NOMO-1 (cell line): Measurements from ENCODE around the gene SNX24.
"Not testable (repeated sequence)": the region's sequence is repeated elsewhere in the genome, so short reads cannot be mapped to it uniquely, and the experiment has no call there.

Source experiments
- DNase-seq, 2 experiments: peaks; one replicate each; lab custom pipeline; 2025; ENCODE audit not compliant: unreplicated experiment in 2 of 2; lab: John Stamatoyannopoulos, UW

The SNX24 gene

DNA sequence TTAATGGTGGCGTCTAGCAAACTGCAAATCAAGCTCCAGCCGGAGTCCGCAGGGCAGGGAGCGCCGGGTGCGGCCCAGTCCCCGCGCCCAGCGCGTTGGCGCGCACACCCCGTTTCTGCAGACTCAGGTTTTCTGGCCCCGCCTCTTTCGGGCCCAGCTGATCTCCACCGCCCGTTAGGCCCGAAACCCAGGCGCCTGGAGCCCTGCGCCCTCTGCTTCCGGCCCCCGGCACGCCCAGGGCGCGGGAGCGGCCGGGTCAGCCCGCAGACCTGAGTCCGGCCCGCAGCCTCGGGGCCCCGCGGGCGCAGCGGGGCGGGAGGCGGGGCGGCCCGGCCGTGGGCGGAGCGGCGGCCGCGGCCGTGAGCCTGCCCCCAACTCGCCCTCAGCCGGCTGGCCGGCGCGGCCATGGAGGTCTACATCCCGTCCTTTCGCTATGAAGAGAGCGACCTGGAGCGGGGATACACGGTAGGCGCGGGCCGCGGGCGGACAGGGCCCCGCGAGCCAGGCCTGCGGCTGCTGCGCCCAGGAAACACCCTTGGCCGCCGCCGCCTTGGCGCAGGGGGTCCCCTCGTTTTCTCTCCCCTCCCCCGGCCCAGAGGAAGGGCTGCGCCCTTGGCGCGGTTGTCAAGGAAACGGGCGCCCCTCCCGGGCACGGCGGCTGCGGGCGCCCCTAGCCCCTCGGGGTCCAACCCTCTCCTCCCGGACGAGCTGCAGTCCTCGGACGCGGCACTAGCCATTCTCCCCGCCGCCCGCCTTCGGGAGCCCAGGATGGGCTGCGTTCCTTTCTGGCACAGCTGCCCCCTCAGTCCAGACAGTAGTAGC, at the start of gene SNX24:
Gene SNX24, plus strand, starts transcription at position 385 of the 822 bp plus-strand sequence. Its CDS starts 21 bp downstream, at position 406.
- DNase-seq = peak; percentile 62 to 89

GRCh38 chr5:122805481-122805880, 39.9 kb upstream of the SNX24 start:
- no peak for DNase-seq

DNA sequence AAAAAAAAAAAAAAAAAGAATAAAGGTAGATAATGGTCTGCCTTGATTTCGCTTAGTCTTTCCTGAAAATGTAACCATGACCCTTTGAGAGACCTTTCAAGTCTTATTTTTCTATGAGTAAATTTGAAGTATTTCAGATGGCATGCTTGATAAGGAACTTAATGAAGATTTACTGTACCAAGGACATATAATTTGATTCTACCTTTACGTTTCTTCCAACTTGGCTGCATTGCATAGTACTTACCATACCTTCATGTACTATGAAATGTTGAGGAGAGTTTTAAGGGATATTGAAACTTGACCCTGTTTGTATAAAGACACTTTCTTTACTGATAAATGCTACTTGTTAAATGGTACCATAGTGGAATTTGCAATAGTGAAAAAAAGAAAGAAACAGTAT, 35.0 kb upstream of the SNX24 start:
- DNase-seq = no peak

- no peak for DNase-seq
Measured at GRCh38 chr5:122815218-122815767, 30.1 kb upstream of the SNX24 start.

DNA sequence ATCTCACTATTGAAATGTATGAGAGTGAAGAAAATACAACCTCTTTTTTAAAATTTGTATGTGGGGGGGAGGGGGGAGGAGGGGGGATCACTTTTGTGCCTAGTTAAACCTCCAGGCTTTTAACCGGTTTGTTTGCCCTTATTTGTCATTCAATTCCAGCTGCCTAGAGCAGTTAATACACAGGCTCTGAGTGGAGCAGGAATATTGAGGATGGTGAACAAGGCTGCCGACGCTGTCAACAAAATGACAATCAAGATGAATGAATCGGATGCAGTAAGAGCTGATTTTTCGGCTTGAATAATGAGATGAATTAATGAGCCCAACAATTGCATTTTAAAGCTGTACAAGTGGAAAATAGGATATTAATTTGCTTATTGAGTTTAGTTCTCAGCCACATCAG, 28.7 kb upstream of the SNX24 start:
- no peak for DNase-seq

DNA sequence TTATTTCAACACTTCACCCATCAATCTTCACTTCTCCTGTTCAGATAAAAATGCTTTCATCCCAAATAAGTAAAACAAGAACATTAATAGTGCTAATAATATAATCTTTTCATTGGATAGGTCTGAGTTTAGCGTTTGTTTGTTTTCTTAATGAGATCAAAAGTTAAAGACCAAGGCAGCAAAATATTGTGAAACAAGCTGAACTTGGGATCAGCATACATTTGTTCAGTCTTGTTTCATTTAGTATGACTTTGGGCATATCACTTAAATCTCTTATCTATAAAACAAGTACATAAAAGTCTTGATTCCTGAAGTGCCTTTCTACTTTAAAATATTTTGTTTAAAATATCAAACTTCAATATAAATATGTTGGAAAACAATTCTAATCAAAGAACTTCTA, 13.4 kb upstream of the SNX24 start:
- no peak for DNase-seq

- DNase-seq = no peak
Measured at GRCh38 chr5:122835681-122836080, 9.7 kb upstream of the SNX24 start.

- DNase-seq = no peak
Measured at GRCh38 chr5:122836947-122837346, 8.5 kb upstream of the SNX24 start.

- DNase-seq = no peak
Measured at GRCh38 chr5:122839731-122840130, 5.7 kb upstream of the SNX24 start.

DNA sequence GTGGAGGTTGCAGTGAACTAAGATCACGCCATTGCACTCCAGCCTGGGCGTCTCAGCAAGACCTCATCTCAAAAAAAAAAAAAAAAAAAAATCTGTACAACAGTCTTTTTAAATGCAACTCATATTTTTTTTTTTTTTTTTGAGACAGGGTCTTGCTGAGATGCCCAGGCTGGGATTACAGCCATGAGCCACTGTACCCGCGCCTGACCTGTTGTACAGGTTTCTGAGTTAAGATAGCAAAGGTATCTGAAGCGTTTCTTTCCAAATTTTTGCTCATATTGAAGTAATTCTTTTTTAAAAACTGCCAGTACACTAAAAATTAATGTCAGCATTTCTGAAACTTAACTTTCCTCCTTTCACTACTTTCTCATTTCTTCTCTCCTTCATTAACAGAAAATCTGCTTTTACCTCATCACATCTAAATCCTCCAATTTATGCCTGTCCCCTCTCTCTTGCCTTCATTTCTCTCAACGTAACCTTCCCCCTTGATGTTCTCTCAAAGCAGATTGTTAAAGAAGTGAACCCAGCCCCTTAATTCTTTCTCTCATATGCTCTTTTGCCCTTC, 3.3 kb upstream of the SNX24 start:
- no peak for DNase-seq

DNA sequence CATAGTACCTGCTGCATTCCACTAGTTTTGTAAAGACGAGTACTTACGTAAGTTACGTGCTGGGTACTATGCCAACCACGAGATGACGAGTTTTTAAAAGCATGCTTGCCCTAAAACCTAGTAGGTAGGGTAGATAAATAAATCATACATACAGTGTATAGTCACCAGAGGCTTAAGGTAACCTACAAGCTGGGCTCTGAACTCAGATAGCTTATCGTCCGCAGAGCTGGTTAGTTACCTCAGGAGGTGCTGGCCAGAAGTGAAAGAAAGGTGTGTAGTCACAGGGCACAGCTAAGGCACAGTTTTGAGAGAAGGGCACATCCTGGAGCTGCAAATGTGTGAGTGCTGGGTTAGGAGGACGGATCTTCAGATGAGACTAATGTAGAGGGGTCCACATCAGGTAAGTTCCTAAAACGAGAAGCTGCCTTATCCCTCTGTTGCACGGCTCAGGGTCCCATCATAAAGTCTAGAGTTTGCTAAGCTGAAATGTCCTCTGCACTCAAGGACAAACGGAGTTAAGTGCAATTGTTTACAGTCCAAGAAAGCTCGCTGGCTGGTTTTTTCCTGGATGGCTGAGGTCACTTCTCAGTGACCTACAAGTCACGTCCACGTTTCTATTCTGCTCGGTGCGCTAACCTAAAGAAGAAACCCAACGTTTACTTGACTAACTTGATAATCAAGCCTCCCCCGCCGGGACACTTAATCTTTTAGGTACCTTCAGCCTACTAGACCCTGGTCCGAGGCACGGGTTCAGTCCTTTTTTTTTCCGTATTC, 1.1 kb upstream of the SNX24 start:
- no peak for DNase-seq

- no peak for DNase-seq
Measured at GRCh38 chr5:122844910-122845228, 544 bp upstream of the SNX24 start.

DNA sequence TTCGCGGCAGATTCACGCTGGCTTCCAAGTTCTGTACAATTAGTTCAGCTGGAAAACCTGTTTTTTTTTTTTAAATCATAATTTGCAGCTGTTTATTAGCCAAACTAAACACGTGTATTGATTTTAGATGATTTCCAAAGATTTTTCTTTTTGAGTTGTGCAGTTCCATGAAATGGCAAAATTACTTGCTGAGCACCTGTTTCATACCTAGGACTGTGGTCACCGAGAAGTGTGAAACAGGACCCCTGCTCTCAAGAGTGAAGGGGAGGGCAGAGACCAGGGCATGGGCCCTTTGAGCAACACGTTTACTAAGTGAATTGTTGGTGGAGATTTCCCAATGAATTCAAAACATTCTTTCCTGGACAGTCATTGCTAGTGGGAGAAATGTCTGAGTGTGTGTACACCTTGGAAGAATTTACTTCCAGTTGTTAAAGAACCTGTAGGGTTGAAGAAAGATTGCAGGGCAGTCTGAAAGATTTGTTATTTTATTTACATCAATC, 688 bp downstream of the SNX24 start:
- no peak for DNase-seq

GRCh38 chr5:122847687-122848081, 2.3 kb downstream of the SNX24 start:
- DNase-seq = no peak

GRCh38 chr5:122849771-122850170, 4.4 kb downstream of the SNX24 start:
- DNase-seq = peak in 1 of 2 experiments; percentile 54

DNA sequence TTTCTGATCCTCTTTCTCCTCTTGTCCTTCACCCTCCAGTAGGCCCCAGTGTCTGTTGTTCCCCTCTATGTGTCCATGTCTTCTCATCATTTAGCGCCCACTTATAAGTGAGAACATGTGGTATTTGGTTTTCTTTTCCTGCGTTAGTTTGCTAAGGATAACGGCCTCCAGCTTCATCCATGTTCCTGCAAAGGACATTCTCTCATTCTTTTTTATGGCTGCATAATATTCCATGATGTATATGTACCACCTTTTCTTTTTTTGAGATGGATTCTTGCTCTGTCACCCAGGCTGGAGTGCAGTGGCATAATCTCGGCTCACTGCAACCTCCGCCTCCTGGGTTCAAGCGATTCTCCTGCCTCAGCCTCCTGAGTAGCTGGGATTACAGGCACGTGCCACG, 12.1 kb downstream of the SNX24 start:
- DNase-seq = not testable (repeated sequence)

DNA sequence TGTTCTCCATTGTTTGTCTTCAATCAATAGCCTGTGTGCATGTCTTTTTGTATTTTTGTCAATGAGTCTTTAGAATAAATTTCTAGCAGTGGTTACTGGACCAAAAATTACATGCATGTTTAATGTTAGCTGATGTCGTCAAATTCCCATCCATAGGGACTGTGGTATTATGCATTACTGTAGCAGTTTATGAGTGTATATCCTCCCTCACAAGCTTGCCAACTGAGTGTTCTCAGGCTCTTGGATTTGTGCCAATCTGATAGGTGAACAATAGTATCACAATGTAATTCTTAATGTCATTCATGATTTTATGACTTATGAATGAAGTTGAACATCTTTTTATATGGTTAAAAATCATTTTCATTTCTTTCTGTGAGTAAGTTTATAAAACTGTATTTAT, 13.0 kb downstream of the SNX24 start:
- DNase-seq = no peak

DNA sequence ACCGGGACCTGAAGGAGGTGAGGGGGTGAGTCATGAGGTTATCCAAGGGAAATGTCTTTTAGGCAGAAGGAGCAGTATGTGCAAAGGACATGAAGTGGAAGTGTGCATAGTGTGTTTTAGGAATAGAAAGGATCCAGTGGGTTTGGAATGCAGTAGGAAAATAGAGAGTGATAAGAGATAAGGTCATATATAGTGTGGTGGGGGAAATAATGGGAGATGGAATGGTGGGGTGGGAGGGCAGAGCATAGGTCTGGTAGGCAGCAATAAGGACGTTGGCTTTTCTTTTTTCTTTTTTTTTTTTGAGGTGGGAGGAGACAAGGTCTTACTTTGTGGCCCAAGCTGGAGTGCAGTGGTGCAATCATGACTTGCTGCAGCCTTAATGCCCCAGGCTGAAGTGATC, 17.8 kb downstream of the SNX24 start:
- DNase-seq = no peak

- no peak for DNase-seq
Measured at GRCh38 chr5:122863721-122864120, 18.3 kb downstream of the SNX24 start.

- DNase-seq = no peak
Measured at GRCh38 chr5:122864400-122864799, 19.0 kb downstream of the SNX24 start.

GRCh38 chr5:122864842-122865241, 19.4 kb downstream of the SNX24 start:
- DNase-seq = no peak
